GM12878 (cell line): ENCODE data around the gene AMPH. TPM values are rescaled to one million over a fixed set of nuclear protein-coding genes. Genes with fewer than 3 reads are reported as not detected.

Experiments
- ATAC-seq: fragments of 200-7000 bp; cut with Tn5 transposase; 3 replicates; pipeline ENCODE4 v1.9.1; 2020; ENCODE audit warnings: mild to moderate bottlenecking, moderate library complexity
- BruUV-seq: library from RNA; stranded (reverse); fragments of 400-500 nt; replicated peaks from 2 replicates; lab custom pipeline; 2021; lab: Mats Ljungman, UMichigan
- CTCF ChIA-PET: fragments of 300-600 bp; sonication (Branson Sonifier 250); formaldehyde crosslinking; extraction: SDS; loops from one replicate; lab custom pipeline; 2021; ENCODE audit warnings: inconsistent platforms; lab: Yijun Ruan, JAX
- POLR2A ChIA-PET: fragments of 350-600 bp; formaldehyde crosslinking; extraction: SDS; loops from one replicate; lab custom pipeline; 2021; ENCODE audit warnings: inconsistent platforms; lab: Charles Lee
- RAD21 ChIA-PET: fragments of 300-600 bp; sonication (Branson Sonifier 250); formaldehyde crosslinking; loops from one replicate; lab custom pipeline; 2023; ENCODE audit warnings: antibody characterized with exemption; ENCODE audit not compliant: unreplicated experiment; lab: Charles Lee
- SMC1A ChIA-PET: fragments of 300-600 bp; sonication (Branson Sonifier 250); formaldehyde crosslinking; loops from one replicate; lab custom pipeline; 2023; ENCODE audit not compliant: unreplicated experiment, uncharacterized antibody; lab: Charles Lee
- DNase-seq: peaks from one replicate; pipeline ENCODE4 v3.0.0-alpha.2; 2011; ENCODE audit warnings: low read depth, low spot score
- FAIRE-seq: peaks from 3 replicates; lab custom pipeline; 2011; peaks lifted over from hg19 to GRCh38; lab: Jason Lieb, UNC
- H2AFZ ChIP-seq: 2 replicates; pipeline ENCODE4 v1.6.0; 2011; ENCODE audit warnings: low read depth, low read length, control low read depth; ENCODE audit not compliant: control insufficient read depth
- H3K27ac ChIP-seq: 2 replicates; pipeline ENCODE4 v1.5.1; 2011; ENCODE audit warnings: control low read depth; ENCODE audit not compliant: control insufficient read depth, insufficient read depth
- H3K27me3 ChIP-seq, 2 experiments: replicated peaks in 1 of 2; 2 replicates each; pipeline versions ENCODE4 v1.6.0 to v1.6.1; 2011; ENCODE audit warnings: low read length in 1 of 2; ENCODE audit not compliant: control insufficient read depth in 2 of 2, insufficient read depth in 2 of 2
- H3K36me3 ChIP-seq, 2 experiments: 2 replicates each; pipeline ENCODE4 v1.5.1; 2011; ENCODE audit warnings: low read length in 1 of 2; ENCODE audit not compliant: control insufficient read depth in 2 of 2, insufficient read depth in 2 of 2
- H3K4me1 ChIP-seq: 2 replicates; pipeline ENCODE4 v1.6.1; 2011; ENCODE audit warnings: mild to moderate bottlenecking, low read length, moderate library complexity, mixed read lengths; ENCODE audit not compliant: control insufficient read depth, insufficient read depth
- H3K4me2 ChIP-seq: 2 replicates; pipeline ENCODE4 v1.6.0; 2011; ENCODE audit warnings: control low read depth; ENCODE audit not compliant: control insufficient read depth, insufficient read depth
- H3K4me3 ChIP-seq: fragments of 200-600 bp; sonication (generic); 2 replicates; pipeline ENCODE4 v1.5.1; 2016
- H3K79me2 ChIP-seq: 2 replicates; pipeline ENCODE4 v1.6.0; 2011; ENCODE audit warnings: low read length; ENCODE audit not compliant: control insufficient read depth, insufficient read depth
- H3K9ac ChIP-seq: 2 replicates; pipeline ENCODE4 v1.8.0; 2011; ENCODE audit warnings: low read length, control low read depth, mixed read lengths; ENCODE audit not compliant: control insufficient read depth, insufficient read depth
- H3K9me3 ChIP-seq: replicated peaks from 3 replicates; pipeline ENCODE4 v1.5.1; 2011; ENCODE audit warnings: mild to moderate bottlenecking, low read length; ENCODE audit not compliant: control insufficient read depth, insufficient read depth
- H4K20me1 ChIP-seq: 2 replicates; pipeline ENCODE4 v1.6.0; 2011; ENCODE audit not compliant: control insufficient read depth, insufficient read depth
- BHLHE40 ChIP-seq, 2 experiments: fragments of 450-650 bp in 1 of 2; IDR thresholded peaks; 2 replicates each; pipeline ENCODE4 v1.6.1; 2011 to 2017; ENCODE audit warnings: low read depth in 2 of 2, borderline replicate concordance in 1 of 2, improper control_type of control experiment in 1 of 2, low read length in 1 of 2, mild to moderate bottlenecking in 1 of 2
- IKZF2 ChIP-seq, 2 experiments: fragments of 450-650 bp; IDR thresholded peaks; 2 replicates each; pipeline ENCODE4 v1.6.1; 2017; ENCODE audit warnings: mild to moderate bottlenecking in 2 of 2, moderate library complexity in 2 of 2
- MEF2B ChIP-seq: fragments of 450-650 bp; IDR thresholded peaks from 2 replicates; pipeline ENCODE4 v1.6.1; 2018; ENCODE audit warnings: mild to moderate bottlenecking, moderate library complexity; ENCODE audit not compliant: partially characterized antibody, poor library complexity, severe bottlenecking
- RAD51 ChIP-seq: fragments of 450-650 bp; IDR thresholded peaks from 2 replicates; pipeline ENCODE4 v1.6.1; 2016; ENCODE audit warnings: moderate library complexity, mild to moderate bottlenecking, inconsistent platforms
- RBBP5 ChIP-seq: fragments of 200-600 bp; sonication (generic); conservative IDR thresholded peaks from 2 replicates; pipeline ENCODE4 v1.6.1; 2016
- WGBS: methylation state at CpG from one replicate; pipeline ENCODE4 v1.1.6; 2016; ENCODE audit warnings: low lambda C conversion rate; ENCODE audit not compliant: insufficient replicate concordance, insufficient coverage; ENCODE audit errors: missing lambda C conversion rate; 5-methylcytosine and 5-hydroxymethylcytosine counted together
- in situ Hi-C: fragments of 300-500 bp; cut with MboI; formaldehyde crosslinking; loops from 9 replicates; pipeline ENCODE4 v1.14.3; 2018; ENCODE audit warnings: mixed read lengths
- intact Hi-C: fragments of 100-400 bp; cut with micrococcal nuclease; formaldehyde crosslinking; loops from one replicate; pipeline ENCODE4 v1.14.2; 2022; ENCODE audit not compliant: unreplicated experiment
- polyA plus RNA-seq, 11 experiments: library from polyadenylated mRNA; depleted of rRNA in 4 of 11; unstranded in 6 of 11; stranded (reverse) in 5 of 11; fragments of >200 nt; fragmentation: Nextera tagmentation in 4 of 11; fragmentation: Illumina TruSeq in 1 of 11; extraction: Ambion mirVana in 4 of 11; extraction: Trizol in 1 of 11; gene quantifications; 1 replicate in 1 of 11; 2 replicates in 10 of 11; pipeline versions ENCODE4 v1.2.1 to v1.2.3, GENCODE V29; 2011 to 2016; ENCODE audit warnings: inconsistent platforms in 2 of 11, missing spikeins in 2 of 11, low read depth in 1 of 11
- total RNA-seq, 4 experiments: library from RNA; depleted of rRNA in 3 of 4; stranded (reverse); fragments of >200 nt in 3 of 4; fragmentation: Illumina TruSeq in 1 of 4; extraction: Trizol in 1 of 4; gene quantifications; 2 replicates each; pipeline versions ENCODE4 v1.2.1 to v1.2.3, GENCODE V29; 2013 to 2021

AMPH gene
- total and polyA plus RNA-seq, 10 of the 15 experiments (the other 5 are each of a cell fraction or from before 2014, with no cell fraction given), result 0.03 to 0.24 (median 0.08) TPM; not detected in 2

DNA sequence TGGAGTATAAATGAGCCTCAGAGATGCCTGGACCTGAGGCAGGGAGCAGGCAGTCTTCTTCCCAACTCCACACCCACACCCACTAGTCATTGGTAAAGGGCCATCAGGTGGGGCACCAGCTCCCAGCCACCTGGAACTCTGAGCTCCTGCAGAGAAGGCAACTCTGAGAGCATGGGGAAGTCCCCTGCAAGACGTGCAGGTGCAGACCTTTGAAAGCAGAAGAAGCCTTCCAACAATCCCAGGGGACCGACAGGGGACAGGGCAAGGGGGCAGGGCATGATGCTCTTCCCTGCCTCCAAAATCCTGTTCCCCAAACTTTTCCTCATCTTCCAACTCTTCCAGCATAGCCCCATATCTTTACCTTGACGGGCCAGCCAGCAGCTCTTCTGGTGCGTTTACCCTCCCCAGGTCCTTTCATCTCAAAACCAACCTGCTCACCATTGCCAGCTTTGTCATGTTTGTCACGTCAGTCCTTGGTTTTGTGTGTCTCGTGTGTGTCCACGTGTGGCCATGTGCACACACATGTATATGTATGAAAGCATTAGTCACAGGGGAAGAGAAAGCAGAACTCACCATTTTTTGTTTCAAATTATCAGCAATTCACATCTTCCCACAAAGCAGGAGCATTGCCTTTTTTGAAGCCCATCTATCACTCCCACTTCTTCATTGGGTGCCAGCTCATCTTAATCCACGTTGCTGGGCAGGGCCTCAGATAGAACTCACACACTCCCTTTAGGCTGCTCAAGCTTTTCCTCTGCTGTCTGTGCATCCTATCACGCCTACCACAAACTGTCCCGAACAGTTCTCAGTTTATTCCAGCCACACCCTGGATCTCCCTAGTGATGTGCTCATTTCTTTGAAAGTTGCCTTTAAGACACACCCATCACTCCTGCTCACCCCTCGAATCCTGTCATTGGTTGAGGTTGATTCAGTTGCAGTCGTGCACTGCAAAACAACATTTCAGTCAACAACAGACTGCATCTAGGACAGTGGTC, 41.0 kb upstream of the AMPH start:
- no peak overlapping the region for H3K9ac ChIP-seq
- no peaks in the 10 kb centered on the region for H3K4me1 ChIP-seq
- ChIA-PET SMC1A (no interaction called here), RAD21 (no interaction called here), CTCF (no interaction called here), POLR2A (no interaction called here)
- H2AFZ ChIP-seq, result no peak overlapping the region
- no TSS peak for BruUV-seq
- H3K4me3 ChIP-seq, result no peak overlapping the region
- ATAC-seq (no peak), FAIRE-seq (no peak), DNase-seq (no peak)
- H3K79me2 ChIP-seq, result no peaks in the 10 kb centered on the region
- H3K36me3 ChIP-seq, result no peaks in the 10 kb centered on the region
- no peak overlapping the region for H3K27ac ChIP-seq
- no peaks in the 10 kb centered on the region for H3K9me3 ChIP-seq
- no peaks in the 10 kb centered on the region; a peak in 1 of 4 replicates for H3K27me3 ChIP-seq
- no peaks in the 10 kb centered on the region for H4K20me1 ChIP-seq
- in situ Hi-C loops (no loop called here), intact Hi-C loops (no loop called here)
- 11% methylated on average over 12 of the region's 12 CpGs for WGBS
- TF ChIP-seq IKZF2 (IDR thresholded peaks at IDR 0.05), result 0 out of 4 replicates have a peak, but pooled peaks of 1 of the 2 experiments have one; percentile 12
- peak in 1 of 2 experiments; percentile 52; a peak in 1 of 4 replicates for TF ChIP-seq BHLHE40 (IDR thresholded peaks at IDR 0.05; ENCODE audit: borderline replicate concordance in 1 of 2, low read depth in 2 of 2, low read length in 1 of 2)
- no peak for TF ChIP-seq RBBP5
- TF ChIP-seq MEF2B, result peak; percentile 53
- TF ChIP-seq RAD51, result no peak
- H3K4me2 ChIP-seq, result no peak overlapping the region
